Naive B cell (primary cell): Measurements from ENCODE around the gene PCCA. TPM values are rescaled to one million over a fixed set of nuclear protein-coding genes. Genes with fewer than 3 reads are reported as not detected.
A peak's percentile ranks its signal among the peaks of the same experiment; 100 is the strongest.

Experiments used
- ATAC-seq, 2 donors: fragments of 150-1000 bp; cut with Tn5 transposase; 2 replicates each; pipeline ENCODE4 v1.10.0; 2021; ENCODE audit warnings: low read depth in 2 of 2, mild to moderate bottlenecking in 2 of 2, moderate library complexity in 2 of 2
- DNase-seq: peaks from one replicate; pipeline ENCODE4 v3.0.0; 2022
- H3K27ac Mint-ChIP-seq, 6 donors: one replicate each; pipeline ENCODE4 v1.8.0; 2020 to 2022; ENCODE audit warnings: mild to moderate bottlenecking in 6 of 6, mixed read lengths in 6 of 6, moderate library complexity in 5 of 6, inconsistent platforms in 2 of 6
- H3K27me3 Mint-ChIP-seq, 3 donors: one replicate each; pipeline ENCODE4 v1.8.0; 2021 to 2022; ENCODE audit warnings: mixed read lengths in 3 of 3, mild to moderate bottlenecking in 1 of 3
- H3K36me3 Mint-ChIP-seq, 2 donors: one replicate each; pipeline ENCODE4 v1.8.0; 2020 to 2022; ENCODE audit warnings: mixed read lengths in 2 of 2, inconsistent platforms in 1 of 2, mild to moderate bottlenecking in 1 of 2
- H3K4me1 Mint-ChIP-seq, 3 donors: one replicate each; pipeline ENCODE4 v1.8.0; 2020 to 2022; ENCODE audit warnings: mixed read lengths in 3 of 3, inconsistent platforms in 1 of 3, mild to moderate bottlenecking in 1 of 3, moderate library complexity in 1 of 3
- H3K4me3 Mint-ChIP-seq, 8 donors: one replicate each; pipeline ENCODE4 v1.8.0; 2020 to 2022; ENCODE audit warnings: mild to moderate bottlenecking in 8 of 8, mixed read lengths in 8 of 8, moderate library complexity in 8 of 8, inconsistent platforms in 2 of 8
- H3K9me3 Mint-ChIP-seq, 7 donors: one replicate each; pipeline ENCODE4 v1.8.0; 2020 to 2022; ENCODE audit warnings: mixed read lengths in 7 of 7, mild to moderate bottlenecking in 5 of 7, inconsistent platforms in 2 of 7, moderate library complexity in 1 of 7
- polyA plus RNA-seq, 6 donors: library from polyadenylated mRNA; unstranded; fragments of 300-500 nt; fragmentation: Illumina TruSeq; gene quantifications; one replicate each; pipeline ENCODE4 v1.2.3, GENCODE V29; 2021; ENCODE audit warnings: low read depth in 6 of 6

The PCCA gene
- polyA plus RNA-seq, 6 donors from 2014 or later, result 2.4 to 8.4 (median 4.6) TPM

GRCh38 chr13:100438059-100438788 is 349.3 kb downstream of the PCCA start:
- Mint-ChIP-seq H3K27ac (peak overlapping the region in 1 of 6 donors; percentile 68), H3K27me3 (no peaks in the 10 kb centered on the region)

DNA sequence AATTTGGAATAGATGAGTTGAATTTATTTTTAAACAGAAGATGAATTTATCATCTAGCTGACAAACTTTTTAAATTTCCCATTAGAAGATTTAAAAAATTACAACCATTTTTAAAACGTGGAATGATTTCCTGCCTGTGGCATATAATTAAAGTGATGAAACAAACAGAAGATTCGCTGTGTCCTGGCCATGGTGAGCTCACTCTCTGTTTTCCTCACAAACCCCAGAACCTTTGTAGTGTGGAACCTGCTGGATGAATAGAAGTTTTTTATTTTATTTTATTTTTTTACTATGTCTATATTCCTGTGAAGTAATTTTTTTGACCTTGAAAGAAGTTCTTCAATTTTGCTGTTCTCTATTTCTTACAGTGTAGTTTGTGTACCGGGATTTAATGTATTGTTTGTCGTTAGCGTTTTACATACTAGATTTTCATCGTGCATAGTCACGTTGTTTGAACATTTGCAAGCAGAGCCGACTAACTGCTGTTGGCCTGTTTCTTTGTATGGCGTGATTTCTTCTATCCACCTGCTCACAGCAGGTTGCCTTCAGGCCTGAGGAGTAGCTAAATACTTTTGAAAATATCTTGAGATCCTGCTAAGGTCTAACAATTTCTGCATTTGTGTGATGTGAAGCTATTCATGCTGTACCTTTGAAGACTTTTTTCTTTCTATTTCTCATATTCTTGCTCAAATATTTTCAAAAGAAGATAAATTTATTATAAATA is 350.5 kb downstream of the PCCA start:
- H3K36me3 Mint-ChIP-seq, result peaks cover 11 to 18% of the 10 kb centered on the region in 2 donors
- peaks cover 0 to 1% (median 0%) of the 10 kb centered on the region in 7 donors for H3K9me3 Mint-ChIP-seq
- DNase-seq, result no peak
- no peak overlapping the region for H3K27ac Mint-ChIP-seq
- H3K4me1 Mint-ChIP-seq, result no peaks in the 10 kb centered on the region
- H3K27me3 Mint-ChIP-seq, result no peaks in the 10 kb centered on the region
- no peak overlapping the region for H3K4me3 Mint-ChIP-seq
- ATAC-seq, result no peak

More at GRCh38 chr13:100438059-100438788, 349.3 kb downstream of the PCCA start:
- Mint-ChIP-seq H3K4me1 (no peaks in the 10 kb centered on the region), H3K4me3 (no peak overlapping the region), H3K9me3 (peaks cover 0 to 2% (median 0%) of the 10 kb centered on the region in 7 donors), H3K36me3 (peaks cover 16 to 20% of the 10 kb centered on the region in 2 donors)
- DNase-seq, result no peak
- no peak for ATAC-seq

DNA sequence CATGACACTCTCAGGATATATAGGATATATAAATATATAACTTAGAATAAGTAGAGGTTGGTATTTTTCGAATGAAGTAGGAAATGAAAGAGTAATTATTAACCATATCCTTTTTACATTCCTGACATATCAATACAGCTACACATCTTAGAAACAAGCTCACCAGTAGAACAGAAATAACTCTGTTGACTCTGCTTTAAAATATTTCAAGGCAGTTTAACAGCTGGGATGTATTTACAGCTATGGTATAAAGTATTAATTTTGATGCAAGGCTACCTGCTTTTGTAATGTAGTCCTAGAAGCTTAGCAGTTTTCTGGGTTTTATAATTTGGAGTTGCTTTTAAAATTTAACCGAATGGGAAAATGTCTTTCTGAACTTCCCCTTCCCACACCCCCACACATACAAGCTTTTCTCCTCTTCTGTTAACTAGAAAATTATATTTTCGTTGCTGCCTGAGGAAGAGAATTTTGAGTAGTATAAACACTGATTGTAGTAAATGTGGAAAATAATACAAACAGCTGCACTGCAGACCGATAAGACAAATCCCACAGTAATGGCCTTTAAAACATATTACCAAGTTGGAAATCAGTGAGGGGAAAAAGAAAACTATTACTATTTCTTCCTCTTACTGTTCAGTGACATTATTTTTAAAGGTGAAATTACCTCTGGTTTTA is 352.0 kb downstream of the PCCA start:
- no peak overlapping the region for H3K4me3 Mint-ChIP-seq
- no peaks in the 10 kb centered on the region for H3K4me1 Mint-ChIP-seq
- ATAC-seq (no peak), DNase-seq (no peak)
- no peak overlapping the region for H3K27ac Mint-ChIP-seq
- no peaks in the 10 kb centered on the region for H3K9me3 Mint-ChIP-seq
- H3K36me3 Mint-ChIP-seq, result peaks cover 0 to 5% of the 10 kb centered on the region in 2 donors
- no peaks in the 10 kb centered on the region for H3K27me3 Mint-ChIP-seq

DNA sequence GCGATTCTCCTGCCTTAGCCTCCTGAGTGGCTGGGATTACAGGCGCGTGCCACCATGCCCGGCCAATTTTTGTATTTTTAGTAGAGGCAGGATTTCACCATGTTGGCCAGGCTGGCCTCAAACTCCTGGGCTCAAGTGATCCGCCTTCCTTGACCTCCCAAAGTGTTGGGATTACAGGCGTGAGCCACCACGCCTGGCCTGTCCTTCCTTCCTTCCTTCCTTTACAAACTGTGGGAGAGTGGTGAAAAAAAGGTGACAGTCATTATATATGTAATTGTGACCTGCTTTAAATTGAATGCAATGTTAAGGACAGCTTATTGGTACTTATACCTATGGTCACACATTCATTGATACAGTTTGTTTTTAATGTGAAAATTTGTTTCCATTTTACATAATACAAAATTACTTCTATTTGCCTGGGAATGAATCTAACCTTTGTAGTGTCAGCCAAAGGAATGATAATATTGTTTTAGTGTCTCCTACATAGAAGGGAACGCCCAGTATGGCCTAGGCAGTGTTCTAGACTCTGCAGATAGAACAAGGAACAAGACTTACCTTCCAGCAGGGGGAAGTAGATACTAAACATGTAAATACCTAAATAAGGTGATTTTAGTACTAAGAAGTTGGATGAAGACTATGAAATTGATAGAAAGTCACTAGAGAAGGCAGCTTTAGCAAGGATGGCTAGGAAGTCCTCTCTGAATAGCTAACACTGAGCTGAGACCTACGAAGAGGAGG is 353.4 kb downstream of the PCCA start:
- peaks cover 0 to 10% of the 10 kb centered on the region in 2 donors for H3K36me3 Mint-ChIP-seq
- H3K4me3 Mint-ChIP-seq, result no peak overlapping the region
- no peaks in the 10 kb centered on the region for H3K27me3 Mint-ChIP-seq
- no peak overlapping the region for H3K27ac Mint-ChIP-seq
- H3K9me3 Mint-ChIP-seq, result no peaks in the 10 kb centered on the region
- H3K4me1 Mint-ChIP-seq, result no peaks in the 10 kb centered on the region
- DNase-seq (no peak), ATAC-seq (no peak)

DNA sequence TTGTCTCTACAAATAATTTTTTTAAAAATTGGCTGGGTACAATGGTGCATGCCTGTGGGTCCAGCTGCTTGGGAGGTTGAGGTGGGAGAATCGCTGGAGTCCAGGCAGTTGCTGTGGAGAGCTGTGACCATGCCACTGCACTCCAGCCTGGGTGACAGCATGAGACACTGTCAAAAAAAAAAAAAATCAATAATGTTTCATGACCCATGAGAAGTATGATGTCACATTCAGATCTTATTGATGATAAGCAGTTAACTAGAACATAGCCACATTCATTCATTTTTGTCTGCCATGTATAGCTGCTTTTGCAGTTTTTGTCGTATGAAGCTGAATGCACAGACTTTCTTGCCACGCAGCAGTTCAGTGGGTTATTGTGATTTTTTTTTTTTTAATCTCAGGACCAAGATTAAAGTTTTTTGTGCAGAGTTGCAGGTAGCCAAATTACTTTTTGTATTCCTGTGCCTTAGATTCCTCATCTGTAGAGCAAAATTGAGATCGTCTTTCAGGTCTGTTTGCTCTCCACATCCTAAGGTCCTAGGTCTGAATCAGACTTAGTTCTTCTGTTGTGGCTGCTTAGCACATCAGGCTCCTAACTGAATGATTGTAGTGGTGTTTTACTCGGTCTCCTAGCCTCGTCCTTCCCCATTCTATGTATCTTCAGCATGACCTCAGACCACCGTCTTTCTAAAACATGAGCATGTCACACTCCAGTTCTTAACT is 354.5 kb downstream of the PCCA start:
- H3K27ac Mint-ChIP-seq, result peak overlapping the region in 1 of 6 donors; percentile 16
- H3K4me1 Mint-ChIP-seq, result no peaks in the 10 kb centered on the region
- no peaks in the 10 kb centered on the region for H3K27me3 Mint-ChIP-seq
- DNase-seq (no peak), ATAC-seq (no peak)
- peaks cover 0 to 10% of the 10 kb centered on the region in 2 donors for H3K36me3 Mint-ChIP-seq
- no peak overlapping the region for H3K4me3 Mint-ChIP-seq
- H3K9me3 Mint-ChIP-seq, result peaks cover 0 to 3% (median 0%) of the 10 kb centered on the region in 7 donors

GRCh38 chr13:100443998-100444328 is 355.1 kb downstream of the PCCA start:
- DNase-seq, result no peak
- peak overlapping the region in 1 of 6 donors; percentile 16 for H3K27ac Mint-ChIP-seq
- H3K9me3 Mint-ChIP-seq, result peaks cover 0 to 7% (median 4%) of the 10 kb centered on the region in 7 donors
- H3K36me3 Mint-ChIP-seq, result peaks cover 5 to 13% of the 10 kb centered on the region in 2 donors
- no peak overlapping the region for H3K4me3 Mint-ChIP-seq
- H3K27me3 Mint-ChIP-seq, result no peaks in the 10 kb centered on the region
- H3K4me1 Mint-ChIP-seq, result no peaks in the 10 kb centered on the region
- ATAC-seq, result no peak

DNA sequence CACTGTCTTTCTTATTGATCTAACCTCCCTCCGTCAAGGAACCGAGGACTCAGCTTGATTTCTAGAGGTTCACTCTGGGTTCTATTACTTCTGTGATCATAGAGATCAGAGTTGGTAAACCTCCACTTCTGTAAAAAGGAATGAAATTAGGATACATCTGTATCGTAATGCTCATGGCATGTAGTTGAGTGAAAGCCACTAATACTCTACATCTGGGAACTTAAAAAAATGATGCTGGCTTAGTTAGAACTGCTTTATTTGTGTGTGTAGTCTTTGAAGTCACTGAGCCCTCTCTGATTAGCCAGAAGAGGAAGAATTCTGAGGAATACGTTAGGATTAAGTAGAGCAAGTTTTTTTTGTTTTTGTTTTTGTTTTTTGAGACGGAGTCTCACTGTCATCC is 358.9 kb downstream of the PCCA start:
- no peak for DNase-seq
- H3K27ac Mint-ChIP-seq, result no peak overlapping the region
- no peak overlapping the region for H3K4me3 Mint-ChIP-seq
- H3K27me3 Mint-ChIP-seq, result peaks cover 0 to 11% (median 9%) of the 10 kb centered on the region in 3 donors
- H3K36me3 Mint-ChIP-seq, result peaks cover 20 to 24% of the 10 kb centered on the region in 2 donors
- H3K4me1 Mint-ChIP-seq, result peaks cover 0 to 9% (median 0%) of the 10 kb centered on the region in 3 donors
- peaks cover 2 to 17% (median 5%) of the 10 kb centered on the region in 7 donors for H3K9me3 Mint-ChIP-seq
- ATAC-seq, result no peak

DNA sequence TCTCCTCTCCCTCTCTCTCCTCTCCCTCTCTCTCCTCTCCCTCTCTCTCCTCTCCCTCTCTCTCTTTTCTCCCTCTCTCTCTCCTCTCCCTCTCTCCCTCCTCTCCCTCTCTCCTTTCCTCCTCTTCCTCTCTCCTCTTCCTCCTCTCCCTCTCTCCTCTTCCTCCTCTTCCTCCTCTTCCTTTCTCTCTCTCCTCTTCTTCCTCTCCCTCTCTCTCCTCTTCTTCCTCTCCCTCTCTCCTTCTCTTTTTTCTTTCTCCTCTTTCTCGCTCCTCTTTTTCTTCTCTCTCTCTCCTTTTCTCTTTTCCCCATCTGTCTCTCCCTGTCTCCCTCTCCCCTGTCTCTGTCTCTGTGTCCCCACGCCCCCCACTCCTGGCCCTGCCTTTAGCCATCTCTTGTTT is 363.0 kb downstream of the PCCA start:
- H3K4me1 Mint-ChIP-seq, result peaks cover 0 to 9% (median 0%) of the 10 kb centered on the region in 3 donors
- ATAC-seq, result no peak
- peaks cover 27 to 29% of the 10 kb centered on the region in 2 donors for H3K36me3 Mint-ChIP-seq
- peaks cover 2 to 17% (median 6%) of the 10 kb centered on the region in 7 donors for H3K9me3 Mint-ChIP-seq
- DNase-seq, result no peak
- H3K27ac Mint-ChIP-seq, result no peak overlapping the region
- H3K27me3 Mint-ChIP-seq, result peaks cover 0 to 11% (median 9%) of the 10 kb centered on the region in 3 donors
- no peak overlapping the region for H3K4me3 Mint-ChIP-seq

DNA sequence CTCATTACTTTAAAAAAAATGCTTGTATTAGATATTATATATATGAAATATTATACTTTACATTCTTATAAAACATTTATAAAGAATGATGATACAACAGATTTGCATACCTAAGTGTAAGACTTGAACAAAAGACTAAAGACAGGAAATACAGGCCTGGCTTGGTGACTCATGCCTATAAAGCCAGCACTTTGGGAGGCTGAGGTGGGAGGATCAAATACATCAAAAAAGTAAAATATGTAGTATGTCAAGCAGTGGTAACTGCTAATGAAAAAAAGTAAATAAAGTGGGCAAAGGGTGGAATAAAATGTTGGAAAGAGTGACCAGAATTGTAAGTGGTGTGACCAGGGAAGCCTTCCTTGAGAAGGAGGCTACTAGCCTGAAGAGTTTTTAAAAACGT is 366.0 kb downstream of the PCCA start:
- H3K4me3 Mint-ChIP-seq, result no peak overlapping the region
- H3K27ac Mint-ChIP-seq, result no peak overlapping the region
- peaks cover 22 to 28% of the 10 kb centered on the region in 2 donors for H3K36me3 Mint-ChIP-seq
- DNase-seq (no peak), ATAC-seq (no peak)
- peaks cover 0 to 9% (median 0%) of the 10 kb centered on the region in 3 donors for H3K4me1 Mint-ChIP-seq
- peaks cover 0 to 11% (median 9%) of the 10 kb centered on the region in 3 donors for H3K27me3 Mint-ChIP-seq
- H3K9me3 Mint-ChIP-seq, result peaks cover 4 to 15% (median 10%) of the 10 kb centered on the region in 7 donors

DNA sequence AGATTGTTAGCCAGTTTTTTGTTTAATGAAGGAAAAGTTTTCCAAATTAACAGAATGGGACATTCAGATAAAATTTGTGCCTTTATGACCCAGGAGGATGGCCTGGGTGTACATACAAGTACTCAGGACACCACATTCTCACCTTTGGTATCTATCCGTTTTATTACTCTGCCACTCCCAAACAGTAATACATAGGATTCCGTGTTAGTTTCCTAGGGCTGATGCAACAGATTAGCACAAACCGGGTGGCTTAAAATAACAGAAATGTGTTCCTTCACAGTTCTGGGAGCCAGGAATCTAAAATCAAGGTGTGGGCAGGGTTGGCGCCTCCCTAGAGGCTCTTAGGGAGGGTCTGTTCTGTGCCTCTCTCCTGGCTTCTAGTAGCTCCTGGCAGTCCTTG is 369.8 kb downstream of the PCCA start:
- Mint-ChIP-seq H3K27me3 (no peaks in the 10 kb centered on the region), H3K27ac (no peak overlapping the region), H3K9me3 (peaks cover 0 to 13% (median 9%) of the 10 kb centered on the region in 7 donors), H3K36me3 (peaks cover 9 to 20% of the 10 kb centered on the region in 2 donors), H3K4me3 (no peak overlapping the region), H3K4me1 (no peaks in the 10 kb centered on the region)
- no peak for DNase-seq
- no peak for ATAC-seq

- H3K27ac Mint-ChIP-seq, result no peak overlapping the region
- no peaks in the 10 kb centered on the region for H3K4me1 Mint-ChIP-seq
- no peak overlapping the region for H3K4me3 Mint-ChIP-seq
- DNase-seq (no peak), ATAC-seq (no peak)
- no peaks in the 10 kb centered on the region for H3K27me3 Mint-ChIP-seq
- H3K9me3 Mint-ChIP-seq, result peaks cover 0 to 13% (median 9%) of the 10 kb centered on the region in 7 donors
- H3K36me3 Mint-ChIP-seq, result peaks cover 9 to 20% of the 10 kb centered on the region in 2 donors
Observed at GRCh38 chr13:100459747-100460146, 370.9 kb downstream of the PCCA start.

- Mint-ChIP-seq H3K27me3 (no peaks in the 10 kb centered on the region), H3K27ac (no peak overlapping the region), H3K4me3 (no peak overlapping the region), H3K36me3 (peaks cover 9 to 20% of the 10 kb centered on the region in 2 donors), H3K9me3 (peaks cover 0 to 13% (median 9%) of the 10 kb centered on the region in 7 donors), H3K4me1 (no peaks in the 10 kb centered on the region)
- no peak for ATAC-seq
- DNase-seq, result no peak
Observed at GRCh38 chr13:100460266-100460665, 371.4 kb downstream of the PCCA start.
